GM21526 (cell line): ENCODE measurements around the gene ZNF548.

ENCODE experiments used
- ATAC-seq: cut with Tn5 transposase; IDR thresholded peaks from one replicate; pipeline ENCODE4 v1.9.1; 2021; ENCODE audit warnings: moderate library complexity; ENCODE audit not compliant: unreplicated experiment, low FRiP score

ZNF548 gene

DNA sequence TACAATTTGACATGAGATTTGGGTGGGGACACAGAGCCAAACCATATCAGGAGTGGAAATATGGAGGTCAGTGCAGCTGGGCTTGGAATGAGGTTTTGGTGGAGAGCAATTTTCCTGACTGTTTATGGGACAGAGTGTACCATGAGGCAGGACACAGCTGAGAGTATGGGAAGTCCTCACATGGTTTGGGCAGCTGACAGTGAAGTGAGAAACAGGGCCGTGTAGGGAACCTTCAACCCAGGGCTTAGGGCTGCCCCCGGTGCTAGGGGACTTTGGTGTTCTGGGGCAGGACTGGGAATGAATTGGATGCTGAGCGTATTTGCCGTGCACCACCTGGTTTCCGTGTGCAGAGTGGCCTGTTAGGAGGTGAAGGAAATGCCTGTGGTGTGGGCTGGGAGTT lies 6.1 kb downstream of the ZNF548 start:
- no peak for ATAC-seq

DNA sequence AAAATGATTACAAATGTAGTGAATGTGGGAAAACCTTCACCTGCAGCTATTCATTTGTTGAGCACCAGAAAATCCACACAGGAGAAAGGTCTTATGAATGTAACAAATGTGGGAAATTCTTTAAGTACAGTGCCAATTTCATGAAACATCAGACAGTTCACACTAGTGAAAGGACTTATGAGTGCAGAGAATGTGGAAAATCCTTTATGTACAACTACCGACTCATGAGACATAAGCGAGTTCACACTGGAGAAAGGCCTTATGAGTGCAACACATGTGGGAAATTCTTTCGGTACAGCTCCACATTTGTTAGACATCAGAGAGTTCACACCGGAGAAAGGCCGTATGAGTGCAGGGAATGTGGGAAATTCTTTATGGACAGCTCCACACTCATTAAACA lies 9.2 kb downstream of the ZNF548 start:
- ATAC-seq, result no peak

DNA sequence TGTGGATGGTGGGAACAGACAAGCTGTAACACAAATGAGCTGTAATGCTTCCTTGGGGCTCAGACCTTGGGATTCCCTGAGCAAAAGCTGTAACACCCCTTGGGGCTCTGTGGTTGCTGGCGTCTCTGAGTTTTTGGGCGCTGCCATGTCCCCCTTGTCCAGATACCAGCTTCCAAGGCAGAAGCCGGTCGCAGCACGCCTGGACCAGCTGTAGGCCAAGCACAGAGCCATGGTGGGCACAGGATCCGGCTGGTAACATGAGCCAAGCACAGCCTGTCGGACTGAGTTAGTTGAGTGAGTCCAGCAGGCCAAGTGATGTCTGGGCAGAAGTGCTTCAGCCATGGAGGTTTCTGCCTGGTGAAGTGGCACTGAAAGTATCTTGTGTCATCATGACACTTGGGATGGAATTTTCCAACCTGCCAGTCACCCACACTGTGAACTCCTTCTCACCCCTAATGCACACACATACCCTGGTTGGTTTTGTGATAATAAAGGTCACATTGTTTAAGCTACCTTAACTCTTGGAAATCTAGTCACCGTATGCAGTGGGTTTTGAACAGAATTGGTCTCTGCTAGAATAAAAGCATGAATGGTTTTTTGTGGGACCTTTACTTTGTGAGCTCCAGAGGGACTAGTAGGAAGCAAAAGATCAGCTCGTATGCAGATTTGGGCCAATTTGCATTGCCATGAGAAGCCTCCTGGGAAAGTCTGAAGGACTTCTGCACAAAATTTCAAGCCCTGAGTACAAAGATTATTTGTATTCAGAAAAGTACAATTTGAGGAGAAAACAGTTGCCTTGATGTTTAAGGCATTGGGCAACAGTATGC lies 14.3 kb downstream of the ZNF548 start:
- ATAC-seq, result no peak

DNA sequence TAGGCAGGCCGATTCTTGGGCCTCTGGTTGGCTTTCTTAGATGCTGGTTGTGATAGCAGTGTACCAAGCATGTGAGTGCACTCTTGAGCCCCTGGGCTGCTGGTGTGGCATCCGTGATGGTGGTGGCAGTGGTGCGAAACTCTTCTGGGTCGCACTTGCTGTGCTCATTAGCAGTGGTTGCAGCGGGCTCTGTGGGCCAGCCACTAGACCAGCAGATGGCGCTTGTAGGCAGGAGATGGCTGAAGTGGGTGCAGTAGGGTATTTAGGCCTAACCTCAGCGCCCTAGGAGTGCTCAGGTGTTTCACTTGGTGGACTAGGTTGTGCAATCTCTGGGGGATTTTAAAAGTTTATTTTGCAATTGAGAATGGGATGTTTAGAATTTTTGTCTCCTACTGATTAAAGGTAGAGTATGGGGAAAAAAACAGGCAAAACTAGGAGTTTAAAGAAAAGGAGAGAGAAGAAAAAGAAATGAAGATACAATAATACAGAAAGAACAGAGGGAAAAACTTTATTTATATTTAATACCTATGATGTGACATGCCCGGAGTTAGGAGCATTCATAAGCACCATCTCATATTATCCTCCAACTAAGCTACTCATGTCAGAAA lies 17.0 kb downstream of the ZNF548 start:
- no peak for ATAC-seq

DNA sequence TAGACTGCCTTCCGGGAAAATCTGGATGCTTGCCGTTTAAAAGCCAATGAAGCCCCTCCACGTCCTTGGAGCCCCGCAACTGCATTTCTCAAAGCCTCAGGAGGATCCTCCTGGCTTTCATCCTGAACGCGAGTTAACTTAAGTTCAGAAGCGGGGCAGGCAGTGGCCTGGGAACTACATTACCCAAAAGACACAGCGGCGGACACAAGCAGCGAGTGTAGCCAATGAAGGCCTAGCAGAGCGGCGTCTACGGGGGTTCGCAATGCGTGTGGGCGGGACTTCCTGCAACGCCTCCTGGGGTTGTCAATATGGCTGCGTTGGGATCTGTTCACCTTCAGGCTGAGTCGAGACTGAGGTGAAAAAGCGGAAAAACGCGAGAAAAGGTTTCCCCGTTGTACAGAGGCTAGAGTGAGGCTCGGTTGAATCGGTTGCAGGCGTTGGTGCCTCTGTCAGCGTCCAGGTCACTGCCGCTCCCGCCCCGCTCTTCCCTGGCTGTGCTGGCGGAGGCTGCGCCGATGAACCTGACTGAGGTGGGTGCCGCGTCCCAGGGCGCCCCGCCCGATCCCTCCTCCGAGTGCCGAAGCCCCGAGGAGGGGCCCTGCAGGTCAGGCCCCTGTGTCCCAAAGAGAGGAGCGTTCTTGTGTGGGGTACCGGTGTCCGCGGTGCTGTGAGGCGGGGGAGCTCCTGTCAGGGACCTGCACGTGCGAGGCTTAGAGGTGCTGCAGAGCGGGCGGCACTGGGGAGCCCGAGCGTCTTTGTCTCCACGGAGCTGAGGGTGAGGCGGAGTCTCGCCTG lies 21.4 kb downstream of the ZNF548 start, which contains the start of gene ZNF17:
Gene ZNF17 (plus strand): TSS at position 285 of the 795 bp plus-strand sequence. CDS start 2,455 bp downstream, outside the sequence.
- peak; percentile 98 for ATAC-seq

DNA sequence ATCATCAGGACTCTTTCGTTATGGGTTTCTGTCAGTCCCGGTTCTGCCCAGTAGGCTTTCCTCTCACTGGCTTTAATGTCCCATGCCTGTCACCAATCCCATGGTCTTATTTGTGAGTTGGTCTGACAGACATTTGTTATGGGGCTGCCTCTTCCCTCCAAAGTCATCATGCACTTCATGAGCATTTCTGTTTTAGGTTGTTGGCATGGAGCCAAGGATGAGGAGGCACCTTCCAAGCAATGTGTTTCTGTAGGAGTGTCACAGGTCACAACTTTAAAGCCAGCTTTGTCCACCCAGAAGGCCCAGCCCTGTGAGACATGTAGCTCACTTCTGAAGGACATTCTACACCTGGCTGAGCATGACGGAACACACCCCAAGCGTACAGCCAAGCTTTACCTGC lies 29.8 kb downstream of the ZNF548 start:
- no peak for ATAC-seq

DNA sequence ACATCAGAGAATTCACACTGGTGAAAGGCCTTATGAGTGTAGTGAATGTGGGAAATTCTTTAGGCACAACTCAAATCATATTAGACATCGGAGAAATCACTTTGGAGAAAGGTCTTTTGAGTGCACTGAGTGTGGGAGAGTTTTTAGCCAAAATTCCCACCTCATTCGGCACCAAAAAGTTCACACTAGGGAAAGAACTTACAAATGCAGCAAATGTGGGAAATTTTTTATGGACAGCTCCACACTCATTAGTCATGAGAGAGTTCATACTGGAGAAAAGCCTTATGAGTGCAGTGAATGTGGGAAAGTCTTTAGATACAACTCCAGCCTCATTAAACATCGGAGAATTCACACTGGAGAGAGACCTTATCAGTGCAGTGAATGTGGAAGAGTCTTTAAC lies 31.4 kb downstream of the ZNF548 start:
- no peak for ATAC-seq

DNA sequence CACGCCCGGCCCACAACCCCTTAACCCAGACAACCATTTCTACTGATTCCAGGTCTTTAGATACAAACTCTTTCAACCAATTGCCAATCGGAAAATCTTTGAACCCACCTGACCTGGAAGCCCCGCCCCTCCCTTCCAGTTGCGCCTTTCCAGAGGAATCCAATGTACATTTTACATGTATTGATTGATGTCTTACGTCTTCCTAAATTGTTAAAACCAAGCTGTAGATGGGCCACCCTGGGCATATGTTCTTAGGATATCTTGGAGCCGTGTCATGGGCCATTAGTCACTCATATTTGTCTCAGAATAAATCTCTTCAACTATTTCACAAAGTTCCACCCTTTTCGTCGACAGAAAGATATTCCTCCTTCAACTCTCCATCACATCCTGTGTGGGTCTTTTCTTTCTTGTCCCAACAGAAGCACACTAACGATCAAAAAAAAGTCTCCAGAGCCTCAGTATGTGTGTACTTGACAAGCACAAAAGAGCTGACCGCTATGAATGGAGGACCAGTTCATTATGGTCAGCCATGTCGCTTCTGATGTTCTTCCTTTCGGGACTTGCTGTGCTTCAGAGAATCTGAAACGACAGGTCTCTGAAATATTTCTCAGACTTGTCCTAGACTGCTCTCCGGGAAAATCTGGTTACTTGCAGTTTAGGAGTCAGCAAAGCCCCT lies 44.9 kb downstream of the ZNF548 start:
- peak; percentile 3 for ATAC-seq

DNA sequence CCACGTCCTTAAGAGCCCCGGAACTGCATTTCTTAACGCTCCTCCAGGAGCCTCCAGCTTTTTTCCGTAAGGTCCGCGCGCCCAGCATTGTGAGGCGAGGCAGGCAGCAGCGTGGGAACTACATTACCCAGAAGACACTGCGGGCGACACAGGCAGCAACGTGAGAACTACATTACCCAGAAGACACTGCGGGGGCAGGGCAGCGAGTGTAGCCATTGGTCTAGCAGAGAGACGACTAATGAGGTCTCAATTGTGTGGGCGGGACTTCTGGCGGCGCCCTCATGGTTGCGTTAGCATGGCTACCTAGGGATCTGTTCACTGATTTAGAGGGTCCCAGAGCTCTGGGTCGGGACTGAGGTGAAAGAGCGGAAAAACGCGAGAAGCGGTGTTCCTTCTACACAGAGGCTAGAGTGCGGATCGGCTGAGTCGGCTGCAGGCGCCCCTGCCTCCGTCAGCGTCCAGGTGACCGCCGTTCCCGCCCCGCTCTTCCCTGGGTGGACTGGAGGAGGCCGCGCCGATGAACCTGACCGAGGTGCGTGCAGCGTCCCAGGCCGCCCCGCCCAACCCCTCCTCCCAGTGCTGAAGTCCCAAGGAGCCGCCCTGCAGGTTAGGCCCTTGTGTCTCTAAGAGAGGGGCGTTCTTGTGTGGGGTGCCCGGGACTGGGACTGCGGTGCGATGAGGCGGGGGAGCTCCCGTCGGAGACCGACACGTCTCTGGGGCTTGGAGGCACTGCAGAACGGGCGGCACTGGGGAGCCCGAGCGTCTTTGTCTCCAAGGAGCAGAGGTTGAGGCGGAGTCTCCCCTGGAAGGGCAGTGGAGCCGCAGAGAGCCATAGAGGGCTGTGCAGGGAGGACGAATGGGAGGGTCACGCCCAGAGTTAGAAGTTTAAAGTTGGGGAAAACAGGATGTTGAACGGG lies 45.7 kb downstream of the ZNF548 start, which contains the start of gene ZNF749:
Gene ZNF749 (plus strand): TSS at position 264 of the 917 bp plus-strand sequence. CDS start 254 bp downstream, at position 518.
- peak; percentile 92 for ATAC-seq

DNA sequence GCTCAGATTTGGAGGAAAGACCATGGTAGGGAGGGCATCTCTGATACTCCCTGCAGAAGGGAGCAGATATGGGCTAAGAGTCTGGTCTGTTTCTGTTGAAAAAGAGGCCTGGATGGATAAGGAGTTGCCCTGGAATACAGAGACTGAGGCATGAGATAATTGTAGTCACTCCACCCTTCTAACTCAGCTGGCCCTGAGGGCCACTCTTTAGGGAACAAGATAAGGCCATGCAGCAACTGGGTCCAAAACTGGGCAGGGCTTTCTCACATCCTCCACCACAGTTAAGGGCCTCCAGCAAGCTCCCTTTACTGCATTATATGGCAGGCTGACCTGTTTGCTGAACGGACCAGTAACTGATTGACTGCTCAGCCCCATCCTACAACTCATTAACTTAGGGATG lies 46.8 kb downstream of the ZNF548 start:
- no peak for ATAC-seq

DNA sequence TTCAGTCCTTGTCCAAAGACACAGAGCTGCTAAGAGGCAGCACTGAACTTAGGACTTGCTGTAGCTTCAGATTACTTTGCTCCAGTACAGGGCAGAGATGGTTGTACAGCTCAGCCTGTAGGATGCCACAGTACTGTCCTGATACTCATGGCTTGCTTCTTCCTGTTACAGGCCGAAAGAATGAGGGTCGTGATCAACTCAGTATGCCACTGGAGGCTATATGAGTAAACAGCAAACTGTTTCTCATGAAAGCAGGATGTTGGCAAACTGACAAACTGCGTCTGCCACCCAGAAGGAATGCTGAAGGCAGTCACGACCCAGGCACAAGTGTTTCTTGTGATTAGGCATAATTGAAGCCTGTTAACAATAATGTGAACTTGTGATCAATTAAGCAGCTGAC lies 48.3 kb downstream of the ZNF548 start:
- no peak for ATAC-seq

DNA sequence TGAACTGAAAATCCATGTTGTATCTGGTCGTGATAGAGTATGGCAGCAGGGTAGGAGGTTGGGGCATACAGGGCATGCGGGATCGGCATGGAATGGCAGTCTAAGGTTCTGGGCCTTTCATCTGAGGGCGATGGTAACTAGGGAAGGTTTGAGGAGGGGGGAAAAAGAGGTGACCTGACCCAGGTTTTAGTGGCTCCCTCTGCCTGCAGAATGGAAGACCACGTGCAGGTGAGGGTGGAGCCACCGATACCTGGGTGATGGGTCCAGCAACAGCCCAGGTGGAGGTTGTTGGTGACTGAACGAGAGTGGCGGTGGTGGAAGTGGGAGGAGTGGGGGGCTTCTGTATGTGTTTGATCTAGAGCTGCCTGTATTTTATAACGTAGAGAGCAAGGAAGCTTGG lies 49.3 kb downstream of the ZNF548 start:
- ATAC-seq, result no peak

DNA sequence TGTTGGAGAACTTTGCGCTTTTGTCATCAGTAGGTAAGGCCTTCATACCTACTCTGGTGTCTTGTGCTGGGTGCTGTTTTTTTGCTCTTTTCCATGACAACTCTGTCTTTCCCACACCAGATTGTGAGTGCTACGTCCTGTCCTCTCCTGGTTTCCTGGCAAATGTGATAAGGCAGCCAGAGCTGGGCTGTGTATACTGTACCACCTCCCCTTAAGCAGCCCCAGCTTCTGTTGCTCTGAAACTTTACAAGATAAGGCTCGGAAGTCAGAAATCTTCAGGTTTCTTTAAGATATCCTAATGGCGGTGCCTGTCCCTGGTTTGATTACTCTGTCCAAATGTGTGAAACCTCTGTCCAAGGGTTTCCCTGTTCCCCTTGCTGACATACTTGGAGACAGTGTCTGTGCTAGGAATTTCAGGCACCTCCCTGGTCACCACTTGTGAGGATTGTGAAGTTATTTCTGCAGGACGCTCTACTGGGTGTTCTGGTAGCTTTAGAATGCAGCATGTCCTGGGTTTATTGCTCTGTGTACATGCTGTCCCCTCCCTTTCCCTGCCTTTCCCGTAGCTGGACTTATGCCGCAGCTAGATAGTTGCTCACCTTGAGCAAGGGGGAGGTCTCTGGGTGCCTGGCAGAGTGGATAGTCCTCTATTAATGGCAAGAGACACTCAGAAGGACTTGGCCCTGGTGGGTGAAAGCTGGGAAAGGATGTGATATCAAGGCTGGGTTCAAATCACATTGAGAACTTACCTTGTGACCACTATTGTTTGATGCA lies 52.5 kb downstream of the ZNF548 start:
- no peak for ATAC-seq

DNA sequence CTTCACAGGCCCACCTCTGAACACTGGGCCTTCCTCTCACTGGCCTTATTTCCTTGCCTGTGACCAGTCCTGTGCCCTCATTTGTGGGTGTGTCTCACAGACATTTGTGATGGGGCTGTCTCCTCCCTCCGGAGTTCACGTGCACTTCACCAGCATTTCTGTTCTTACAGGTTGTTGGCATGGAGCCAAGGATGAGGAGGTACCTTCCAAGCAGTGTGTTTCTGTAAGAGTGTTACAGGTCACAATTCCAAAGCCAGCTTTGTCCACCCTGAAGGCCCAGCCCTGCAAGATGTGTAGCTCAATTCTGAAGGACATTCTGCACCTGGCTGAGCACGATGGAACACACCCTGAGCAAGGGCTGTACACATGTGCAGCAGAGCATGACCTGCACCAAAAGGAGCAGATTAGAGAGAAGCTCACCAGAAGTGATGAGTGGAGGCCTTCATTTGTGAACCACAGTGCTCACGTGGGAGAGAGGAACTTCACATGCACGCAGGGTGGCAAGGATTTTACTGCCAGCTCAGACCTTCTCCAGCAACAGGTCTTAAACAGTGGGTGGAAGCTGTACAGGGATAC lies 53.6 kb downstream of the ZNF548 start:
- ATAC-seq, result no peak

DNA sequence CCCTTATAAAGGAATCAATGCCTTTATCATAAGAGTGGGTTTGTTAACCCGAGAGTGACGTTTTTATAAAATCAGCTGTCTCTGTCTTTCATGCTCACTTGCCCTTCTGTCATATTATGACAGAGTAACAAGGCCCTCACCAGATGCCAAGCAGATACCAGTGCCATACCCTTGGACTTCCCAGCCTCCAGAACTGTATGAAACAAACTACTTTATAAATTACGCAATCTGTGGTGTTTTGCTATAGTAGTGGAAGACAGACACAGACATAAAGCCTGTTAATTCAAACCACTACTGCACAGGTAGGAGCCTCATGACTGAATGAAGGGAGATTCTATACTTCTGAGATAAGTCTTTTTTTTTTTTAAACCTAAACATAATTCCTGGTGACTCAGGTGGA lies 62.7 kb downstream of the ZNF548 start:
- ATAC-seq, result no peak
